ENCODE data around the gene KLC3. TPM values are rescaled to one million over a fixed set of nuclear protein-coding genes. Genes with fewer than 3 reads are reported as not detected.

KLC3 gene
- total RNA-seq, 1 experiment from 2014 or later: 12.2 TPM

Other genes starting within 250 kb of the KLC3 start
- 95.2 and 106 TPM in 2 replicates for gene PPP1R37, start 247.6 kb upstream of the KLC3 start, total RNA-seq (2014; rRNA removed; shearing (Covaris generic); ENCODE audit: low replicate concordance)
- gene NKPD1, start 179.8 kb upstream of the KLC3 start, total RNA-seq (2014; rRNA removed; shearing (Covaris generic); ENCODE audit: low replicate concordance): not detected in 2 replicates
- gene TRAPPC6A, start 162.5 kb upstream of the KLC3 start, total RNA-seq (2014; rRNA removed; shearing (Covaris generic); ENCODE audit: low replicate concordance): 46.7 and 82.4 TPM in 2 replicates
- 10.2 and 13.3 TPM in 2 replicates for gene BLOC1S3, start 162.0 kb upstream of the KLC3 start, total RNA-seq (2014; rRNA removed; shearing (Covaris generic); ENCODE audit: low replicate concordance)
- not detected in 2 replicates for gene EXOC3L2, start 95.3 kb upstream of the KLC3 start, total RNA-seq (2014; rRNA removed; shearing (Covaris generic); ENCODE audit: low replicate concordance)
- gene MARK4, start 89.5 kb upstream of the KLC3 start, total RNA-seq (2014; rRNA removed; shearing (Covaris generic); ENCODE audit: low replicate concordance): 10.4 and 24.1 TPM in 2 replicates
- gene CKM, start 17.9 kb upstream of the KLC3 start, total RNA-seq (2014; rRNA removed; shearing (Covaris generic); ENCODE audit: low replicate concordance): not detected in 2 replicates
- gene ERCC2, start 29.8 kb downstream of the KLC3 start, total RNA-seq (2014; rRNA removed; shearing (Covaris generic); ENCODE audit: low replicate concordance): 22.9 and 32.9 TPM in 2 replicates
- 10.1 and 30.6 TPM in 2 replicates for gene PPP1R13L, start 64.3 kb downstream of the KLC3 start, total RNA-seq (2014; rRNA removed; shearing (Covaris generic); ENCODE audit: low replicate concordance)
- 32.3 and 33.2 TPM in 2 replicates for gene POLR1G, start 65.9 kb downstream of the KLC3 start, total RNA-seq (2014; rRNA removed; shearing (Covaris generic); ENCODE audit: low replicate concordance)
- 120 and 165 TPM in 2 replicates for gene ERCC1, start 83.2 kb downstream of the KLC3 start, total RNA-seq (2014; rRNA removed; shearing (Covaris generic); ENCODE audit: low replicate concordance)
- 2.5 and 3.2 TPM in 2 replicates for gene FOSB, start 127.2 kb downstream of the KLC3 start, total RNA-seq (2014; rRNA removed; shearing (Covaris generic); ENCODE audit: low replicate concordance)
- gene RTN2, start 156.3 kb downstream of the KLC3 start, total RNA-seq (2014; rRNA removed; shearing (Covaris generic); ENCODE audit: low replicate concordance): 15.1 and 18.0 TPM in 2 replicates
- 35.2 and 37.5 TPM in 2 replicates for gene PPM1N, start 157.7 kb downstream of the KLC3 start, total RNA-seq (2014; rRNA removed; shearing (Covaris generic); ENCODE audit: low replicate concordance)
- 98.9 and 123 TPM in 2 replicates for gene VASP, start 166.7 kb downstream of the KLC3 start, total RNA-seq (2014; rRNA removed; shearing (Covaris generic); ENCODE audit: low replicate concordance)
- gene OPA3, start 244.1 kb downstream of the KLC3 start, total RNA-seq (2014; rRNA removed; shearing (Covaris generic); ENCODE audit: low replicate concordance): 9.4 and 14.1 TPM in 2 replicates